BJ (cell line): ENCODE results near the gene HBD. TPM values are rescaled to one million over a fixed set of nuclear protein-coding genes. Genes with fewer than 3 reads are reported as not detected.

ENCODE experiments used
- CTCF ChIA-PET: fragments of 350-600 bp; formaldehyde crosslinking; extraction: SDS; loops from one replicate; lab custom pipeline; 2021; ENCODE audit warnings: antibody characterized with exemption, inconsistent platforms; lab: Yijun Ruan, JAX
- POLR2A ChIA-PET: fragments of 300-600 bp; sonication (Branson Sonifier 250); formaldehyde crosslinking; extraction: SDS; loops from one replicate; lab custom pipeline; 2021; ENCODE audit warnings: antibody characterized with exemption; lab: Charles Lee
- DNase-seq: peaks from one replicate; pipeline ENCODE4 v3.0.0-alpha.2; 2011; ENCODE audit warnings: low read depth
- H3K27me3 ChIP-seq: 2 replicates; pipeline ENCODE4 v1.6.0; 2011; ENCODE audit warnings: low read length; ENCODE audit not compliant: control insufficient read depth, insufficient read depth
- H3K36me3 ChIP-seq: 2 replicates; pipeline ENCODE4 v1.5.1; 2011; ENCODE audit warnings: low read length; ENCODE audit not compliant: control insufficient read depth, insufficient read depth
- H3K4me3 ChIP-seq: 2 replicates; pipeline ENCODE4 v1.5.1; 2011; ENCODE audit warnings: low read depth, mild to moderate bottlenecking, control low read depth, low read length
- CTCF ChIP-seq: IDR thresholded peaks from 2 replicates; pipeline ENCODE4 v1.5.1; 2011; ENCODE audit warnings: low read depth, mild to moderate bottlenecking, control low read depth, inconsistent platforms, low read length, moderate library complexity; ENCODE audit not compliant: insufficient read depth
- polyA plus RNA-seq: library from polyadenylated mRNA; depleted of rRNA; stranded (reverse); fragments of >200 nt; gene quantifications from 2 replicates; pipeline ENCODE4 v1.2.3, GENCODE V29; 2011

HBD gene
- polyA plus RNA-seq, 1 experiment: 1.0 TPM

DNA sequence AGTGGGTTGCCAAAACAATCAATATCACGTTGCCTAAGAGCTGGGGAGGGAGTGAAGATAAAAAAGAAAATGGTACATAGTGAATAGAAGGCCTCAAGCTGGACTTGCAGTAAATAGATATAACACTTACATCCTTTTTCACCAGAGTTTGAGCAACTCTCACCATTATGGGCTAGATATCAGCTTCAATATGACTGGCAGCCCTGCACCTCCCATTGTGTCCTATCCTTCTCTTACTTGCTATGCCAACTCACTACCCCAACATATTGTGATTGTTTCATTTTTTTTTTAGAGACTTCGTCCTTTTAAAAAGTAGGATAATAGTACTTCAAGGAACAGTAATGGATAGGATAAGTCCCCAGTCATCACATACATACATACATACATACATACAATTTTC lies 7.9 kb upstream of the HBD start:
- no peaks in the 10 kb centered on the region for H3K27me3 ChIP-seq
- POLR2A ChIA-PET: no interaction called here
- no peak for TF ChIP-seq CTCF
- no peaks in the 10 kb centered on the region for H3K36me3 ChIP-seq
- CTCF ChIA-PET: interaction anchor here (0.6 kb wide), 1 partner anchor 94 kb away, joined by 3 read pairs; no protein-coding TSS in a partner anchor
- DNase-seq: no peak
- H3K4me3 ChIP-seq: no peak overlapping the region

GRCh38 chr11:5241458-5241857 lies 7.2 kb upstream of the HBD start:
- CTCF ChIA-PET: interaction anchor here (0.6 kb wide), 2 partner anchors 37 to 94 kb away, joined by 3 to 4 read pairs; no protein-coding TSS in a partner anchor
- Histone ChIP-seq H3K4me3 (no peak overlapping the region), H3K36me3 (no peaks in the 10 kb centered on the region), H3K27me3 (no peaks in the 10 kb centered on the region)
- POLR2A ChIA-PET: no interaction called here
- TF ChIP-seq CTCF: no peak
- DNase-seq: no peak

- Histone ChIP-seq H3K4me3 (no peak overlapping the region), H3K36me3 (no peaks in the 10 kb centered on the region), H3K27me3 (no peaks in the 10 kb centered on the region)
- no peak for TF ChIP-seq CTCF
- POLR2A ChIA-PET: no interaction called here
- CTCF ChIA-PET: interaction anchor here (0.8 to 0.9 kb wide), 2 partner anchors 23 to 49 kb away, joined by 3 read pairs; no protein-coding TSS in a partner anchor
- DNase-seq: no peak
Measured at GRCh38 chr11:5240458-5240857, 6.2 kb upstream of the HBD start.

DNA sequence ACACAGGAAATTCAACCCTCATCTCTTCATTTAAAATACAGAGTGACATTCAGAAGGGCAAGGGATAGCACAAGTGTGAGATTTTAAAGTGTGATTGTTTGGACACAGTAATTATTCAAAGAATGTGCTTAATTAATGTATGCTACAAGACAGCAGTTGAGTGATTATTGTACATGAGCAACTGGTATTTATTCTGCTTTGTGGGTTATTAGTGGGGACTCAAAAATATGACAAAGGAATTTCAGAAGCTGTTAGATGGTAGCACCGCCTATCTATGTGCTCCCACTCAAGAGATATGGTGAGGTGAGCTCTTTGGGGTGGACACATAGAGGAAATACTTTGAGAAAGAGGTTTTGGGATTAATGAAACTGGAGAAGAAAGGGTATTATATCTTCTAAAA lies 5.8 kb upstream of the HBD start:
- POLR2A ChIA-PET: no interaction called here
- DNase-seq: no peak
- Histone ChIP-seq H3K27me3 (no peaks in the 10 kb centered on the region), H3K36me3 (no peaks in the 10 kb centered on the region), H3K4me3 (no peak overlapping the region)
- CTCF ChIA-PET: interaction anchor here (0.8 kb wide), 1 partner anchor 23 kb away, joined by 3 read pairs; no protein-coding TSS in a partner anchor
- no peak for TF ChIP-seq CTCF

- no peak for DNase-seq
- no peaks in the 10 kb centered on the region for H3K27me3 ChIP-seq
- H3K4me3 ChIP-seq: no peak overlapping the region
- ChIA-PET POLR2A (no interaction called here), CTCF (interaction anchor here (0.9 kb wide), 1 partner anchor 9 kb away, joined by 3 read pairs; no protein-coding TSS in a partner anchor)
- TF ChIP-seq CTCF: no peak
- H3K36me3 ChIP-seq: no peaks in the 10 kb centered on the region
Measured at GRCh38 chr11:5239046-5239445, 4.8 kb upstream of the HBD start.
